ACHN (cell line): ENCODE measurements around the gene GSK3B.
A peak's percentile ranks its signal among the peaks of the same experiment; 100 is the strongest.

Experiments
- DNase-seq: peaks from one replicate; pipeline ENCODE4 v3.0.0-alpha.2; 2015
- in situ Hi-C: cut with HindIII; loops from 2 replicates; pipeline ENCODE4 v1.10.0; 2017; ENCODE audit warnings: low sequenced_read_pairs, low pct_ligation_motif_present, low pct_unique_long_range_greater_than_20kb

Gene GSK3B

GRCh38 chr3:120102232-120102631 lies 8.0 kb upstream of the GSK3B start:
- in situ Hi-C loops = no loop called here

DNA sequence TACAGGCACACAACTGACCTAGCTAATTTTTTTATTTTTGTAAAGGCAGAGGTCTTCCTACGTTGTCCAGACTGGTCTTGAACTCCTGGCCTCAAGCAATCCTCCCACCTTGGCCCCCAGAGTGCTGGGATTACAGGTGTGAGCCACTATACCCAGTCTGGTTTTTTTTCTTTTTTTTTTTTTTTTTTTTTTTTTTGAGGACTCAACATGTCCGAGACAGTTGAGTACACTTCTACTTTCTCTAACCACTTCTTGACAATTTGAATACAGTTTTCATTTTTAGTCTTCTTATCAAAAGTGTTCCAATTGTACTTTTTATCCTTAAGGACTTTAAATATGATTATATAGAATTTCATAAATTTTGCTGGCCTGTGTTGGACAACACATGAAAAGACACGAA lies 7.4 kb upstream of the GSK3B start:
- in situ Hi-C loops = no loop called here
- DNase-seq = no peak

More at GRCh38 chr3:120102232-120102631, 8.0 kb upstream of the GSK3B start:
- no peak for DNase-seq

GRCh38 chr3:120100711-120101110 lies 6.5 kb upstream of the GSK3B start:
- in situ Hi-C loops = no loop called here
- no peak for DNase-seq

- in situ Hi-C loops = no loop called here
- DNase-seq = no peak
These were observed 4.5 kb upstream of the GSK3B start for GRCh38 chr3:120098710-120099109.

DNA sequence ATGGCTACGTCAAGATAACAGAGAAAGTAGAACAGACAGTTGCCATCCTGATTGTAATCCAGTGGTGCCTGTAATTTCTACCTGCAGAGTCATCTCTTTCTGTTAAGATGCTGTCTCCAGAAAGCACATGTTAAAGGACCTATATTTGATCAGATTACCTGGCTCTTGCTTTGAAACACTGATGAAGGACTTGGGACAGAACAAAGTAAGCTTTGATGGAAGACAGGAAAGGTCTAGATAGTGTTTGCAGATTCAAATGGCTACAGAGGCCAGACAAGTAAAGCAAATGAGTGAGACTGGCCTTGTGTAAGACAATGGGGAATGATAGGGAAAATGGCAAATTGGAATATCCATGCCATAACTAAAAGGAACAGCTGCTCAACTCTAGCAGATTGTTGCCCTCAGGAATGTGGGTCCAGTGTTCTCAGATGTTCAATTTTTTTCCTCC lies 1.8 kb upstream of the GSK3B start:
- in situ Hi-C loops = no loop called here
- no peak for DNase-seq

- in situ Hi-C loops = no loop called here
- DNase-seq = peak; percentile 92
These were observed 1.2 kb upstream of the GSK3B start for GRCh38 chr3:120095226-120095978.

GRCh38 chr3:120094776-120095225 lies 554 bp upstream of the GSK3B start:
- in situ Hi-C loops = no loop called here
- DNase-seq = peak; percentile 98

- in situ Hi-C loops = no loop called here
- DNase-seq = peak; percentile 82
These were observed 932 bp downstream of the GSK3B start for GRCh38 chr3:120093119-120093910.

DNA sequence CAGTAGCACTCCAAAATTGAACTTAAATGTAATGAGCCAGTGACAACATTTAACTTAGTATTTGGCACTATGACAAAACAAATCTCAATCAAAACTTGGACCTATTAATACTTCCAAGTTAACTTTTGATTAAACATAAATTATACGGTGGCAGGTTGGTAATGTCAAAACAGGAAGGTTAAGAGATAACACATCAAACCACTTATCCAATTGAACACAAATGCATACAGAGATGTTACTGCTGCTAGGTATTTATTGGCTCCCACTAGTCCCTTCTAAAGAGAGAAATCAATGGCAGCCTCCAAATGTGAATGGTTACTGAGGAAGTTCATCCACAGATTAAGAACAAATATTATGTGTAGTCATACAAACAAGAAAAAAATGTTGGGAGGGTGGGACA lies 1.8 kb downstream of the GSK3B start:
- in situ Hi-C loops = no loop called here

GRCh38 chr3:120090422-120090821 lies 3.8 kb downstream of the GSK3B start:
- DNase-seq = no peak
- in situ Hi-C loops = no loop called here

More for the DNA sequence above, 1.8 kb downstream of the GSK3B start:
- no peak for DNase-seq

GRCh38 chr3:120089089-120089488 lies 5.2 kb downstream of the GSK3B start:
- in situ Hi-C loops = no loop called here
- DNase-seq = no peak

- in situ Hi-C loops = no loop called here
- no peak for DNase-seq
These were observed 5.6 kb downstream of the GSK3B start for GRCh38 chr3:120088622-120089021.

DNA sequence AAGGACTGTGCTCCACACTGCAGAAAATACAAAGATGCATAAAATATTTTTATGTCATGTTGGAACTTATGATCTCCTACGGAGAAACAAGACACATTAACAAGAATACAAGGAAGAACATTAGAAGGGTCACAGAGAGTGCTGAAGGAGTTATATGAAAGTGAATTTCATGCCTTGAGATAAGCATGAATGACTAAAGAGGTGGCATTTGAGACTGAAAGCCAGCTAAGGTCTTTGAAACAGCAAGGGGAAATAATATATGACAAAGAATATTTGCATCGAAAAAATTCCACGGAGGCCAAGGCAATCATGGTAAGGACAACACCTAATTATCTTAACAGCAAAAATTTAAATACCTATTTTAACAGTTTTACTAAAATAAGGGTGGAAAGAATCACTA lies 12.5 kb downstream of the GSK3B start:
- no peak for DNase-seq
- in situ Hi-C loops = no loop called here

DNA sequence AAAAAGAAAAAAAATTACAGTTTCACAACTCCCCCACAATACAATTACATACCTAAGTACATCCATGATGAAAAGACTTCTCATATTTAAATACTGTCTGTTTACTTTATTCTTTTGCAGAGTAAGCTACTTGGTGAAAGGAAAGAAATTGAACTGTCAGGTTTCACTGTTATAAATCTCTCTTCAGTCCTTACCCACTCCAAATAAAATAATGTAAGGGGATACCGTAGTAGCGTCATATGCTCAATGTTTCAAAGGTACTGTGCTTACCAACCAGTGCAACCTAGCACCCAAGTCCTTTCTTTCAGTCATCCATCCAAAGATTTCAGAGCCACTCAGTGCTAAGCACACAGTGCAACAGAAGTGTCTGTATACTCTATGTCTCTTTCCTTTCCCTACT lies 13.4 kb downstream of the GSK3B start:
- in situ Hi-C loops = no loop called here
- no peak for DNase-seq

GRCh38 chr3:120077731-120078130 lies 16.5 kb downstream of the GSK3B start:
- in situ Hi-C loops = no loop called here
- DNase-seq = no peak

GRCh38 chr3:120072867-120073525 lies 21.3 kb downstream of the GSK3B start:
- DNase-seq = no peak

DNA sequence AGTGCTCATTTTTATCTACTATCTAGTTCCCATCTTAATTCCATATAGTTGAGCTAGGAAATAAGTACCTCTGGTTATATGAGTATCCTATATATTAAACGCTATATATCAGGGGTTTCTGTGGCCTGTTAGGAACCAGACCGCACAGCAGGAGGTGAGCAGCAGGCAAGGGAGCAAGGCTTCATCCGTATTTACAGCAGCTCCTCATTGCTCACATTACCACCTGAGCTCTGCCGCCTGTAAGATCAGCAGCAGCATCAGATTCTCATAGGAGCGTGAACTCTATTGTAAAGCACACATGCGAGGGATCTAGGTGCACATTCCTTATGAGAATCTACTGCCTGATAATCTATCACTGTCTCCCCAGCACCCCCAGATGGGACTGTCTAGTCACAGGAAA lies 23.0 kb downstream of the GSK3B start:
- in situ Hi-C loops = no loop called here
- no peak for DNase-seq

More at GRCh38 chr3:120072867-120073525, 21.3 kb downstream of the GSK3B start:
- in situ Hi-C loops = no loop called here

DNA sequence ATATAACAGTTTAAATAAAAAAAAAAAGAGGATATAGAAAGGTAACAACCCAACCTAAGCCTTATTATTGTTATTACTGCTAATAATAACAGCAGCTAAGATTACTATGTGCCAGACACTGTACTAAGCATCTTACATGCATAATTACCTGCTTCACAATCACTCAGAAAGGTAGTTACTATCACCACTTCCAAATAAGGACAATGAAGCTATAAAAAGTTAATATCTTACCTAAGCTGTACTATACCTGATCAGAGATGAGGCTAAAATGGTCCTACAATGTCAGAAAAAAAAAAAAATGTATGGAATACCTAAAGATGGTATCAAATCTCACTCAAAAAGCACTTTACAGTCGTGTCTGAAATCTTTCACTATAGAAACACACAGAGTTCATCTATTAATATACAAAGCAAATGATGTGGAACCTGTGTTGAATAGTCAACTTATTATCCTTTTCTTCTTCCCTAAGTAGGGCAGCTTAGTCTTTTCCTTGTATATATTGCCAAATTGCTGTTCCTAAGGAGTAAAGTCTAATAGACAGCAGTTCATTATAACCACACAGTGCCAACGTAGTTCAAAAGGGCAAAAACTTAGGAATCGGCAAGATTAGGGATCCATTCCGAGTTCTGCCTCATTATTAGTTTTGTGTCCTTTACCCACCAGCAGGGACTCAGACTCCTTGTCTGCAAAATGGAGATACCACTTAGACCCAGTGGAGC lies 23.8 kb downstream of the GSK3B start:
- in situ Hi-C loops = no loop called here

GRCh38 chr3:120067083-120067482 lies 27.2 kb downstream of the GSK3B start:
- no peak for DNase-seq
- in situ Hi-C loops = no loop called here

More for the DNA sequence above, 23.8 kb downstream of the GSK3B start:
- no peak for DNase-seq
